Tibial artery (tissue), 4 donors: ENCODE measurements around the gene KLHL14.

Experiments used
- DNase-seq, 2 donors: peaks; one replicate each; pipeline ENCODE4 v3.0.0-alpha.2; 2019
- H3K27ac ChIP-seq, 2 donors: fragments of 200-600 bp; sonication (generic) in 1 of 2; 1 replicate in 1 of 2; 2 replicates in 1 of 2; pipeline ENCODE4 v1.5.1; 2018 to 2019; ENCODE audit warnings: mild to moderate bottlenecking in 1 of 2
- H3K27me3 ChIP-seq, 2 donors: fragments of 200-600 bp; sonication (generic) in 1 of 2; one replicate each; pipeline versions ENCODE4 v1.5.1 to v1.6.0; 2016 to 2019
- H3K36me3 ChIP-seq, 3 donors: fragments of 200-600 bp; sonication (generic) in 2 of 3; one replicate each; pipeline ENCODE4 v1.5.1; 2016 to 2019; ENCODE audit warnings: mild to moderate bottlenecking in 2 of 3
- H3K4me1 ChIP-seq, 4 donors: fragments of 200-600 bp; sonication (generic) in 2 of 4; 1 replicate in 3 of 4; 2 replicates in 1 of 4; pipeline ENCODE4 v1.5.1; 2016 to 2019
- H3K4me3 ChIP-seq, 2 donors: fragments of 200-600 bp; sonication (generic) in 1 of 2; 1 replicate in 1 of 2; 2 replicates in 1 of 2; pipeline ENCODE4 v1.5.1; 2018 to 2019; ENCODE audit warnings: mild to moderate bottlenecking in 2 of 2
- H3K9me3 ChIP-seq, 3 donors: fragments of 200-600 bp; sonication (generic) in 1 of 3; one replicate each; pipeline ENCODE4 v1.5.1; 2016 to 2019
- intact Hi-C: fragments of 100-400 bp; cut with DNase I; formaldehyde crosslinking; loops from one replicate; pipeline ENCODE4 v1.15.0; 2023; ENCODE audit warnings: low total_unique reads
- TF ChIP-seq, protein P1 (sequence below), 2 experiments: fragments of 200-600 bp in 1 of 2; fragments of 450-650 bp in 1 of 2; IDR thresholded peaks; one replicate each; pipeline ENCODE4 v1.5.1; 2017 to 2019; ENCODE audit warnings: antibody characterized with exemption in 2 of 2, mild to moderate bottlenecking in 1 of 2, moderate library complexity in 1 of 2

Gene KLHL14

GRCh38 chr18:32750328-32750727 lies 22.5 kb downstream of the KLHL14 start:
- no peak for DNase-seq
- Histone ChIP-seq H3K27ac (no peak overlapping the region), H3K36me3 (no peaks in the 10 kb centered on the region), H3K27me3 (no peaks in the 10 kb centered on the region), H3K4me3 (no peak overlapping the region), H3K9me3 (no peaks in the 10 kb centered on the region), H3K4me1 (no peaks in the 10 kb centered on the region)
- TF ChIP-seq, protein P1, sequence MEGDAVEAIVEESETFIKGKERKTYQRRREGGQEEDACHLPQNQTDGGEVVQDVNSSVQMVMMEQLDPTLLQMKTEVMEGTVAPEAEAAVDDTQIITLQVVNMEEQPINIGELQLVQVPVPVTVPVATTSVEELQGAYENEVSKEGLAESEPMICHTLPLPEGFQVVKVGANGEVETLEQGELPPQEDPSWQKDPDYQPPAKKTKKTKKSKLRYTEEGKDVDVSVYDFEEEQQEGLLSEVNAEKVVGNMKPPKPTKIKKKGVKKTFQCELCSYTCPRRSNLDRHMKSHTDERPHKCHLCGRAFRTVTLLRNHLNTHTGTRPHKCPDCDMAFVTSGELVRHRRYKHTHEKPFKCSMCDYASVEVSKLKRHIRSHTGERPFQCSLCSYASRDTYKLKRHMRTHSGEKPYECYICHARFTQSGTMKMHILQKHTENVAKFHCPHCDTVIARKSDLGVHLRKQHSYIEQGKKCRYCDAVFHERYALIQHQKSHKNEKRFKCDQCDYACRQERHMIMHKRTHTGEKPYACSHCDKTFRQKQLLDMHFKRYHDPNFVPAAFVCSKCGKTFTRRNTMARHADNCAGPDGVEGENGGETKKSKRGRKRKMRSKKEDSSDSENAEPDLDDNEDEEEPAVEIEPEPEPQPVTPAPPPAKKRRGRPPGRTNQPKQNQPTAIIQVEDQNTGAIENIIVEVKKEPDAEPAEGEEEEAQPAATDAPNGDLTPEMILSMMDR (IDR thresholded peaks at IDR 0.05): no peak
- intact Hi-C loops: no loop called here

DNA sequence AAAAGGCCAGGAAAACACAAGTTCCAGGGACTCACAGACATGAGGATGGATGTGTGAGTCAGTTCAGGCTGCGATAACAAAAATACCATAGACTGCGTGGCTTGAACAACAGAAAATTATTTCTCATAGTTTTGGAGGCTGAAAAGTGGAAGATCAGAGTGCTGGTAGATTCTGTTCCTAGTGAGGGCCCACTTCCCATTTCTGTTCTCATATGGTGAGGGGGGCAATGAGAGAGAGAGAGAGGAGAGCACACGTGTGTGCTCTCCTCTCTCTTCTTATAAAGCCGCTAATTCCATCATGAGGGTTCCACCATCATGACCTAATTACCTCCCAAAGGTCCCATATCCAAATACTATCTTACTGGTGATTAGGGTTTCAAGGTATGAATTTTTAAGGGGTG lies 23.0 kb downstream of the KLHL14 start:
- no peaks in the 10 kb centered on the region for H3K9me3 ChIP-seq
- H3K4me1 ChIP-seq: no peaks in the 10 kb centered on the region
- no peaks in the 10 kb centered on the region for H3K27me3 ChIP-seq
- H3K36me3 ChIP-seq: no peaks in the 10 kb centered on the region
- H3K4me3 ChIP-seq: no peak overlapping the region
- no peak for DNase-seq
- H3K27ac ChIP-seq: no peak overlapping the region
- intact Hi-C loops: no loop called here
- TF ChIP-seq, protein P1 (IDR thresholded peaks at IDR 0.05): no peak

DNA sequence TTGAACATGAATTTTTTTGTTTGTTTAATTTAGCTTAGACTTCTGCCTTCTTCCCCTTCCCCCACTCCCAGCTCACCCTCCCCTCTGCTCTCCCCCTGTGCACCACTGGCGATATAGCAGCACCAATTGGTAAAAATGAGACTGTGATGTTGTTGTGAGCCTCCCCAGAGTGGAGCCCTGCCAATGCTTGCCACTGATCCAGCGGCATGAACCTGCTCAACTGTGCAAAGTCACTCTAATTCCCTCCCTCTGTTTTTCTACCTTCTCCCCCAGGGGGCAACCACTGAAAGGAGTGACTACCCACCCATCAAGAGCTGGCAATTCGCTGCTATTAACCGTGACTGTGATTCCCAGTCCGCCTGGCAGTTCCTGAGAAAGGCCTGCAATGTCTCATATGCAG lies 30.2 kb downstream of the KLHL14 start:
- no peaks in the 10 kb centered on the region for H3K9me3 ChIP-seq
- DNase-seq: no peak
- no peak overlapping the region for H3K27ac ChIP-seq
- TF ChIP-seq, protein P1 (IDR thresholded peaks at IDR 0.05): no peak
- intact Hi-C loops: no loop called here
- H3K36me3 ChIP-seq: no peaks in the 10 kb centered on the region
- H3K27me3 ChIP-seq: no peaks in the 10 kb centered on the region
- H3K4me1 ChIP-seq: no peaks in the 10 kb centered on the region
- H3K4me3 ChIP-seq: no peak overlapping the region

GRCh38 chr18:32735781-32736180 lies 37.0 kb downstream of the KLHL14 start:
- H3K4me3 ChIP-seq: no peak overlapping the region
- no peaks in the 10 kb centered on the region for H3K9me3 ChIP-seq
- no peaks in the 10 kb centered on the region for H3K4me1 ChIP-seq
- H3K27me3 ChIP-seq: no peaks in the 10 kb centered on the region
- no peaks in the 10 kb centered on the region for H3K36me3 ChIP-seq
- intact Hi-C loops: no loop called here
- no peak overlapping the region for H3K27ac ChIP-seq
- TF ChIP-seq, protein P1 (IDR thresholded peaks at IDR 0.05): no peak
- no peak for DNase-seq

GRCh38 chr18:32734442-32734841 lies 38.4 kb downstream of the KLHL14 start:
- no peaks in the 10 kb centered on the region for H3K9me3 ChIP-seq
- intact Hi-C loops: no loop called here

More at GRCh38 chr18:32734442-32734841, 38.4 kb downstream of the KLHL14 start:
- Histone ChIP-seq H3K27ac (no peak overlapping the region), H3K27me3 (no peaks in the 10 kb centered on the region), H3K36me3 (no peaks in the 10 kb centered on the region), H3K4me3 (no peak overlapping the region), H3K4me1 (no peaks in the 10 kb centered on the region)
- TF ChIP-seq, protein P1 (IDR thresholded peaks at IDR 0.05): no peak
- no peak for DNase-seq
